GM21515 (cell line): ENCODE data around the gene RAP2A.

Source experiments
- ATAC-seq: cut with Tn5 transposase; IDR thresholded peaks from one replicate; pipeline ENCODE4 v1.9.1; 2021; ENCODE audit not compliant: unreplicated experiment

The RAP2A gene

DNA sequence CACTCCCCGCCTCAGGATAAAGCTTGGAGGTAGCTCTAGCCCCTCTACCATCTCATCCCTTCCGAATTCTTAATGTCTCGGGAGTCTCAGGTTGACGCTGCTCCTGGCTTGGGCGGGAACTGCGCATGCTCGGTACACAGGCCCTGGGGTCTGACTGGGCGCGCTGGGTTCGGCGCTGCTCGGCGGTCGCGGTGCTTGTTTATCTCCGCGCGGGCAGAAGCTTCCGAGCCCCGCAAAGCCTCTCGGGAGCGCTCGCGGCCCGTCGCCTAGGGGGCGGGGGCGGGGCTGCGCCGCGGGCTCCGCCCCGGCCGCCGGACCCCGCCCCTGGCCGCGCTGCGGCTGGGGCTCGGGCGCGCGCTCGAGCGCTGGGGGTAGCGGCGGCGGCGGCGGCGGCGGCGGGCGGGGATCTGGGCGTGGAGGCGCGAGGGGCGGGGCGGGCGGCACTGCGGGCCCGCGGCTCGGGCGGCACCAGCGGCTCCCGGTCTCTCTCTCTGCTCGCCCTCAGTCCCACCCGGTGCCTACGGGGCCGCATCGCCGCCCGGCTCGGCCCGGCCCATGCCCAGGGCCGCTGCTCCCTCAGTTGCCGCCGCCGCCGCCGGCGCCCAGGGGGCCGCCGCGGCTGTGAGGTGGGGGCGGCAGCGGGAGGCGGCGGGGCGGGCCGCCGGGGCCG is at the start of gene RAP2A:
Gene RAP2A (plus strand): TSS at position 443 of the 670 bp plus-strand sequence. CDS start 302 bp downstream, outside the sequence.
- peak; percentile 42 for ATAC-seq

DNA sequence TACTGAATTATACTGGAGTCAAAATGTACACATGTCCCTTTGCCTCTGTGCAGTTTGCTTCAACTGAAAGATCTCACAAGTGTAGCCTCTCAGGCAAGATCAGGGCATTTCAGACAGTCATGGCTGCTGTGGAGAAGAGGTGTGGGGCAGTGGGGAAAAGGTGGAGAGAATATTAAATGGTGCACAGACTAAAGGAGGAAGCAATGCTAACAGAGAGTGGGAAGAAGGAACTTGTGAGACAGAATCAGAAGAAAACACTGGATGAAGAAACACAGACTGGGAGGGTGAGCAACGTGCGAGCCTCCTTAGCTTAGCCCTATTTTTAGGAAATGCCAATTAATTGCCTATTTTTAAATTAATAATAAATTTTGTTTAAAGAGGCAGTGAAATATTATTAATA is 49.6 kb upstream of the RAP2A start:
- no peak for ATAC-seq

DNA sequence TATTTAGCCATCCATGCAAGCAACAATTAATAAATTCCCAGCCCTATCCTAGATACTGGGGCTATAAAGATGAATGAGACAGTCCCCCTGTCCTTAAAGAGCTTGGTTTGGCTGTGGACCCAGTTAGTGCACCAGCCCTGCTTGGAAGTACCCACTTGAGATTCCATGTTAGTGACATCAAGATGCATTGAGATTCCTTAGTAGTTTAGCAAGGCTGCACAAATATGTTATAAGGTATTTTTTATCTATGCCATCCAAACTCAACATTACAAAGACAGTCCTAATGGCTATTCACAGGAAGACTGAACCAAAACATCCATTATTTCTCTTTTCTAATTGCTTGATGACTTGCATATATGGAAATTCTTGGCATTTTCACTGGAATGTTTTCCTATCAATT is 48.8 kb upstream of the RAP2A start:
- no peak for ATAC-seq

GRCh38 chr13:97385854-97386253 is 48.1 kb upstream of the RAP2A start:
- no peak for ATAC-seq

DNA sequence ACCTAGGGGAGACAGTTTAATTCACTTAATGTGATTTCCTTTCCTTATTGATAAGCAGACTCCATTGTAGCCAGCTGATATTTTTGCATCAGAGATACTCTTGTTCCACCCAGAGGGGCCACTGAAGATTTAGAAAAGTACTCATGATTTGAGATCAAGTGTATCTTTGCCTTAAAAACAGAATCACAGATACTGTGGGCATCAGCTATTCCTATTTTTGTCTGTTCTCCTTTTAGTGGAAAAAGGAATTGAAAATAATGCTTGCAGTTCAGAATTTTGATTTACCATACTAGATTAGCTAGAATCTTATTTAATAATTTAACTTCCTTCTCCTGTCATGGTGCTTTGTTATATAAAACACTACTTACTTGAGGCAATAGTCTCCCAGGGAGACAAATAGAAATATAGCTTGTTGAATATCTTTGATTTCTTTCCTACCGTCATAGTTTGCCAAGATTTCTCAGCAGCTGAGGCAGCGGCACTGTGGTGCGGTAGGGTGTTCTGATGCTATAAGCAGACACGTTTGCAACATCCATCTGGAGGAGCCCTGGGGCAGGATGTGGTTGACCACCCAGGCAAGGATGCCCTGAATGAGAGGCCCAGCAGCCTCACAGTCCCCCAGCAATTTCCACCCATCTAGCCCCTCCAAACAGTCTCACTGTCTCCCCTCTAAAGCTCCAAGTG is 47.0 kb upstream of the RAP2A start:
- no peak for ATAC-seq

DNA sequence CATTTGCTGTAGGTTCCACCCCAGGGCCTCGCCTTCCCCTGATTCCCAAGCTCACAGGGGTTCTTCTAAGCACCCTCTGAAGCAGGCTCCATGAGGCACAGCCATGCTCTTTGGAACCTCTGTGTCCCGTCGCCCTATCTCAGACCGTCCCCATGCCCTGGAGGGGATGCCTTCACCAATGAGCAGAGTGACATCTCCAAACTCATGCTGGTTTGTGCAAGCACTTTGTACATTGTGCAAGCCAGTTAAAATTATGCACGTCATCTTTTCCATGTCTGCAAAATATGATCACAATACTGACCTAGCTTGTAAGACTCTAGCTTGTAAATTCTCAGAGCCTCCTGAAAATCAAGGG is 46.5 kb upstream of the RAP2A start:
- no peak for ATAC-seq

DNA sequence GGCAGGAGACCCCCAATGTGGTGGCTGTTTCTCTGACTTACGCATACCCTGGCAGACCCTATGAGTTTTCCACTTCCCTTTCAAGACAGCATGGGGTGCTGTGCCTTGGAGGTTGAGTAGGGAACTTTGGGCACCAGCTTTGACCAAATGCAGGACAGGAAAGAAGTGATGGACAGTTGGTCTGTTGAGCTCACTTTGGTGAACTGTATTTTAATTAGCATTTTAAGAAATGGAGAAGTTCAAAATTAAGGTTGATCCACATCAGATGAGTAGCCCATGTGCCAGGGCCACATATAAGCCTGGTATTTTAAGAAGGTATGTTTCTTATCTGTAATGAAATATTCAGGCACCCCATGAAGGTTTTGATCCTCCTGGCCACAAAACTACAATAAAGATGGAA is 46.1 kb upstream of the RAP2A start:
- no peak for ATAC-seq

GRCh38 chr13:97388373-97388772 is 45.6 kb upstream of the RAP2A start:
- no peak for ATAC-seq

GRCh38 chr13:97390941-97391600 is 42.9 kb upstream of the RAP2A start:
- ATAC-seq, result no peak

GRCh38 chr13:97392020-97392419 is 41.9 kb upstream of the RAP2A start:
- no peak for ATAC-seq

GRCh38 chr13:97394542-97394941 is 39.4 kb upstream of the RAP2A start:
- ATAC-seq, result no peak

GRCh38 chr13:97395447-97396136 is 38.4 kb upstream of the RAP2A start:
- no peak for ATAC-seq

DNA sequence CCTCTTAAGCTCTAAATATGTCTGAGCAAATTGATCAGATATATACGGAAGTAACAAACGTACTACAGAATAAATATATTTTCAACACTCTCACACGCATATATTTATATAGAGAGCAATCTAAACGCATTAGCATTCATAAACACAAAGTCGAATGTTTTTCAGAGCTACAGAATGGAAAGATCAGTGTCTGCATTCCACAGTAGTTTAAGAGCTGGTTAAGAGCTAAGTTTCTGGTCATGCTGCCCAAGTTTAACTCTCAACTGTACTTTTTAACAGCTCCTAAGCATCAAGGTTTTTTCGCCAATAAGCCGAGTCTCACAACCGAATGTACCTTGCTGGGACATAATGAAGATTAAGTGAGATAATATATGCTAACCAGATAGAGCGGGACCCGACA is 36.7 kb upstream of the RAP2A start:
- ATAC-seq, result no peak

- ATAC-seq, result no peak
Observed at GRCh38 chr13:97401421-97401820, 32.5 kb upstream of the RAP2A start.

- ATAC-seq, result no peak
Observed at GRCh38 chr13:97403893-97404750, 29.8 kb upstream of the RAP2A start.

GRCh38 chr13:97407540-97407939 is 26.4 kb upstream of the RAP2A start:
- ATAC-seq, result no peak

DNA sequence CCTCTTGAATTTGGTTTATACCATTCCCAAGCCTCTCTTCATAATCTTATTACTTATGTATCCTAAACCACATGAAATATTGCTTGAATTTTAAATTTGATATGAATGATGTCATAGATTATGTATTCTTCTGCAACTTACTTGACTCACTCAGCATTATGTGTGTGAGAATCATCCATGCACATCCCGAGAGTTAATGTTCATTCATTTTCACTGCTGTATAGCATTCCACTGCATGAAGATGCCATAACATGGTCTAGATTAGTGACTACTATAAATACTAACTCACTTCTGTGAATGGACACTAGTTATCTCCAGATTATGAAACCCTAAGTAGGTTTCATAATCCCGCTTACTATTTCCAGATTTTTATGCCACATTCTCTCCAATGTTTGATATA is 25.0 kb upstream of the RAP2A start:
- ATAC-seq, result no peak

DNA sequence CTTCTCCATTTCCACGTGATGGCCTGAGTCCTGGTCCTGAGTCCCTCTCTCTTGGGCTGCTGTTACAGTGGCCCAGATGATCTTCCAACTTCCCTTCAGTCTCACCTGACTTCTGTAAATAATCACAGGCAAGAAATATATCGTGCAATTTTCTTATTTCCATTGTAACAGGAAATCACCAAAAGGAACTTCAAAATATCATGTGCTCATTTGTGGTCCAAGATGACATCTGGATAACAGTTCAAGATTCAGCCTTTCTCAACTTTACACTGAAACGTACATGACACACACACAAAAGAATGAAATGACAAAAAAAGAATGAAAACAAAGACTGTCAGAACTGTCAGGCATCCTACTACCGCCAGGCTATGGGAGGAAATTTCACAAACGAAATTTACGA is 22.0 kb upstream of the RAP2A start:
- ATAC-seq, result no peak

DNA sequence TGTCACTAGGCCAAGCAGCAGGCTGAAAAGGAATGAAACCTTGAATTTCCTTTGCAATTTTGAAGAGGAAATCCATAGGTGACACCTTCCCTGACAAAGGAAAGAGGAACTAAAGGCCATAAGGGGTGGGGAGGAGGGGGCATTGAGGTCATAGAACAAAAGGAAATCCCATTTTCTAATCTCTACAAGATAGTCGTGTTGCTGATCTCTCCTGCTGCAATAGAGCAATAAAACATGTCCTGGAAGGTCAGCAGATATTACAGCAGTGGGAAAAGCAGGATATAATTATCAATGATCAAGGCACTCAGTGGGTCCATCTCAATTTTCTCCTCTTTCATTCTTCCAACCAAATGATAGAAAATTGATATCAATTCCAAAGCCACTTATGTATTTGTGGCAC is 20.3 kb upstream of the RAP2A start:
- ATAC-seq, result no peak

GRCh38 chr13:97414392-97414791 is 19.6 kb upstream of the RAP2A start:
- no peak for ATAC-seq

GRCh38 chr13:97417698-97418097 is 16.3 kb upstream of the RAP2A start:
- ATAC-seq, result no peak
